ENCODE results near the gene COQ8A.

- TF ChIP-seq, protein P1, sequence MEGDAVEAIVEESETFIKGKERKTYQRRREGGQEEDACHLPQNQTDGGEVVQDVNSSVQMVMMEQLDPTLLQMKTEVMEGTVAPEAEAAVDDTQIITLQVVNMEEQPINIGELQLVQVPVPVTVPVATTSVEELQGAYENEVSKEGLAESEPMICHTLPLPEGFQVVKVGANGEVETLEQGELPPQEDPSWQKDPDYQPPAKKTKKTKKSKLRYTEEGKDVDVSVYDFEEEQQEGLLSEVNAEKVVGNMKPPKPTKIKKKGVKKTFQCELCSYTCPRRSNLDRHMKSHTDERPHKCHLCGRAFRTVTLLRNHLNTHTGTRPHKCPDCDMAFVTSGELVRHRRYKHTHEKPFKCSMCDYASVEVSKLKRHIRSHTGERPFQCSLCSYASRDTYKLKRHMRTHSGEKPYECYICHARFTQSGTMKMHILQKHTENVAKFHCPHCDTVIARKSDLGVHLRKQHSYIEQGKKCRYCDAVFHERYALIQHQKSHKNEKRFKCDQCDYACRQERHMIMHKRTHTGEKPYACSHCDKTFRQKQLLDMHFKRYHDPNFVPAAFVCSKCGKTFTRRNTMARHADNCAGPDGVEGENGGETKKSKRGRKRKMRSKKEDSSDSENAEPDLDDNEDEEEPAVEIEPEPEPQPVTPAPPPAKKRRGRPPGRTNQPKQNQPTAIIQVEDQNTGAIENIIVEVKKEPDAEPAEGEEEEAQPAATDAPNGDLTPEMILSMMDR (IDR thresholded peaks at IDR 0.05; ENCODE audit: poor library complexity, severe bottlenecking) = no peak
- TF ChIP-seq POLR2AphosphoS5 (IDR thresholded peaks at IDR 0.05) = no peak
- TF ChIP-seq MXI1 (conservative IDR thresholded peaks at IDR 0.05; ENCODE audit: poor library complexity, severe bottlenecking) = no peak
- TF ChIP-seq EP300 (conservative IDR thresholded peaks at IDR 0.05; ENCODE audit: poor library complexity, severe bottlenecking) = no peak
- no peak for TF ChIP-seq EZH2 (IDR thresholded peaks at IDR 0.05; ENCODE audit: borderline replicate concordance, insufficient read depth, low read length, poor library complexity, severe bottlenecking)
- no peak for TF ChIP-seq RAD21 (conservative IDR thresholded peaks at IDR 0.05)
- TF ChIP-seq TAF1 (IDR thresholded peaks at IDR 0.05; ENCODE audit: low read depth) = no peak
These were observed 10.2 kb downstream of the COQ8A start for GRCh38 chr1:226950316-226950715.

Data from neural cell (in vitro differentiated cells).